Activated CD8-positive, alpha-beta memory T cell treated with anti-CD3 and anti-CD28 coated beads for 36 hours (primary cell): ENCODE data around the gene RUNDC3A. TPM values are rescaled to one million over a fixed set of nuclear protein-coding genes. Genes with fewer than 3 reads are reported as not detected.
"Not testable (repeated sequence)": the region's sequence is repeated elsewhere in the genome, so short reads cannot be mapped to it uniquely, and the experiment has no call there.

Source experiments
- CTCF ChIA-PET: fragments of 350-600 bp; sonication (Branson Sonifier 250); formaldehyde crosslinking; loops from one replicate; lab custom pipeline; 2021; ENCODE audit warnings: antibody characterized with exemption; lab: Charles Lee
- POLR2A ChIA-PET: fragments of 350-600 bp; sonication (Branson Sonifier 250); formaldehyde crosslinking; loops from one replicate; lab custom pipeline; 2021; ENCODE audit warnings: antibody characterized with exemption; lab: Charles Lee
- total RNA-seq, 2 experiments: library from RNA; stranded (reverse); gene quantifications; one replicate each; pipeline ENCODE4 v1.2.3, GENCODE V29; 2021

Gene RUNDC3A
- total RNA-seq, 2 experiments from 2014 or later: 0.34 TPM; not detected in 1

DNA sequence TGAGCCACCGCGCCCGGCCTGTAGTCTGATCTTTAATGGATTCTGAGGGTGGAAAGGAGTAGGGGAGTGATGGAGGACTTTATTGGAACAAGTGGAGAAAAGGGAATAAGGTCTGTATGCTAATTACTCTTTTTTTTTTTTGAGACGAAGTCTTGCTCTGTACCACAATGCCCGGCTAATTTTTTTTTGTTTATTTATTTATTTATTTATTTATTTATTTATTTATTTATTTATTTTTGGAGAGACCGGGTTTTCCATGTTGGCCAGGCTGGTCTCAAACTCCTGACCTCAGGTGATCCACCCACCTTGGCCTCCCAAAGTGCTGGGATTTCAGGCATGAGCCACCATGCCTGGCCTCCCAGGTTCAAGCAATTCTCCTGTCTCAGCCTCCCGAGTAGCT lies 21.1 kb downstream of the RUNDC3A start:
- CTCF ChIA-PET: interaction anchor here (1.3 to 3.3 kb wide), 3 partner anchors 12 to 119 kb away, joined by 4 to 32 read pairs (median 6); no protein-coding TSS in a partner anchor
- POLR2A ChIA-PET: not testable (repeated sequence)

DNA sequence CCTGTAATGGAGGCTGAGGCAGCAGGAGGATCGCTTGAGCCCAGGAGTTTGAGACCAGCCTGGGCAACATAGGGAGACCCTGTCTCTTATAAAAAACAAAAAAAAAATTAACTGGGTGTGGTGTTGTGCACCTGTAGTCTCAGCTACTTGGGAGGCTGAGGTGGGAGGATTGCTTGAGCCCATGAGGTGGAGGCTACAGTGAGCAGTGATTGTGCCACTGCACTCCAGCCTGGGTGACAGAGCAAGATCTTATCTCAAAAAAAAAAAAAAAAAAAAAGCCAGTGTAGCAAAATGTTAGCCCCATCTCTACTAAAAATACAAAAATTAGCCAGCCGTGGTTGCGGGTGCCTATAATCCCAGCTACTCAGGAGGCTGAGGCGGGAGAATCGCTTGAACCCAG lies 21.9 kb downstream of the RUNDC3A start:
- CTCF ChIA-PET: interaction anchor here (0.7 to 3.3 kb wide), 12 partner anchors 9 to 563 kb away, joined by 3 to 32 read pairs (median 6); partner anchors contain the start of genes FAM171A2 and GRN
- POLR2A ChIA-PET: interaction anchor here (0.7 to 1.5 kb wide), 2 partner anchors 120 to 257 kb away, joined by 3 read pairs; no protein-coding TSS in a partner anchor

DNA sequence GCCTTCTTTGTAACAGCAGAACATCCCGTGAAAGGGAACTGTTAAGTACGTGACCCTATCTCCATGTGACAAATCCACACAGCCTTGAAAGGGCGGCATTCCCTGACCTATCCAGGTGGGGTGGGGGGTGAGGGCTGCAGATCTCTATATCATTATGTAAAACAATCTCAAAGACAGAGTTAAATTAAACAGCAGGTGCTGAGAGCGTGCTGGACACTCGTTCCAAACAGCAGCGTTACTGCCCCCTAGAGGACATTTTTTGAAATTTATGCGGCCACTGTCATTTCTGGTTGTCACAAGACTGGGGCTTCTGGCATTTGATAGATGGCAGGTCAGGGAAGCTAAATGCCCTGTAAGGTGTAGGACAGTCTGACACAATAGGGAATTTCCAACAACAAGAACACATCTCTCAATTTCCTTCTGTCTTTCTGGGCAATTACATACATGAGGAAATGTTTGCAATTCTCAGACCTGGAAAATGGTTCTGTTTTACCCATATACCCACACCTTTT lies 22.9 kb downstream of the RUNDC3A start:
- POLR2A ChIA-PET: interaction anchor here (0.6 to 1.5 kb wide), 2 partner anchors 121 to 148 kb away, joined by 3 read pairs; no protein-coding TSS in a partner anchor
- CTCF ChIA-PET: interaction anchor here (0.7 to 3.3 kb wide), 17 partner anchors 10 to 146 kb away, joined by 3 to 32 read pairs (median 4); partner anchors contain the start of genes FAM171A2 and GRN

GRCh38 chr17:44333371-44333770 lies 25.0 kb downstream of the RUNDC3A start:
- CTCF ChIA-PET: interaction anchor here (1.2 kb wide), 1 partner anchor 30 kb away, joined by 5 read pairs; the partner anchor contains the start of gene FAM171A2
- POLR2A ChIA-PET: no interaction called here

GRCh38 chr17:44334315-44334714 lies 25.9 kb downstream of the RUNDC3A start:
- POLR2A ChIA-PET: no interaction called here
- CTCF ChIA-PET: no interaction called here

DNA sequence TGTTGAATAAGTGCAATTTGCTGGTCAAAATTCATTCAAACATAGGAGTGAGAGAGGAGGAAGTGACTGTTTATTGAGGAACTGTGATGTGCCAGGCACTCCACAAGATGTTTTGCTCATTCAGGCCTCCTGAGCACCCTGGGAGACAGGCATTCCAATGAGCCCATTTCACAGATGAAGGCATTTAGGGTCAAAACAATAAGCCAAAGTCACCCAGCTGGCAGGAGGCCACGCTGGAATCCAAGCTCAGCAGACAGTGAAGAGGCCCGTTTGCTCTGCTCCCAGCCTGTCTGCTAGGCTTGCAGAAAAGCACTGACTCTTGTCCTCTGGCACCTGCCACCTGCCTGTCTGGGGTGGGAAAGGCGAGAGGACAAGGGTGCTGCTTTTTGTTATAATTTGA lies 26.3 kb downstream of the RUNDC3A start:
- ChIA-PET CTCF (no interaction called here), POLR2A (no interaction called here)

DNA sequence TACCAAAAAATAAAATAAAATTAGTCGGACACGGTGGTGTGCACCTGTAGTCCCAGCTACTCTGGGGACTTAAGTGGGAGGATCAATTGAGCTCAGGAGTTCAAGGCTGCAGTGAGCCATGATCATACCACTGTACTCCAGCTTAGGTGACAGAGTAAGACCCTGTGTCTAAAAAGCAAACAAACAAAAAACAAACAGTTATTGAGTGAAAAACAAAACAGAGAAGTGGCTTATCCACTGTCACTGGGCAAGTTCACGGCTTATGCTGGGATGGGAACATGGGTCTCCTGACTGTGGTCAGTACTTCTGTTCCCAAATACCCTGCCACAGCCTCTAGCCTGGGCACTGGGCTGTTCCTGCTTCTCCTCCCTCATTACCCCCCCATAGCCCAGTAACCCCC lies 27.2 kb downstream of the RUNDC3A start:
- POLR2A ChIA-PET: interaction anchor here (0.7 kb wide), 1 partner anchor 23 kb away, joined by 5 read pairs; no protein-coding TSS in a partner anchor
- CTCF ChIA-PET: interaction anchor here (2.1 kb wide), 1 partner anchor 10 kb away, joined by 6 read pairs; the partner anchor contains the start of gene GRN

DNA sequence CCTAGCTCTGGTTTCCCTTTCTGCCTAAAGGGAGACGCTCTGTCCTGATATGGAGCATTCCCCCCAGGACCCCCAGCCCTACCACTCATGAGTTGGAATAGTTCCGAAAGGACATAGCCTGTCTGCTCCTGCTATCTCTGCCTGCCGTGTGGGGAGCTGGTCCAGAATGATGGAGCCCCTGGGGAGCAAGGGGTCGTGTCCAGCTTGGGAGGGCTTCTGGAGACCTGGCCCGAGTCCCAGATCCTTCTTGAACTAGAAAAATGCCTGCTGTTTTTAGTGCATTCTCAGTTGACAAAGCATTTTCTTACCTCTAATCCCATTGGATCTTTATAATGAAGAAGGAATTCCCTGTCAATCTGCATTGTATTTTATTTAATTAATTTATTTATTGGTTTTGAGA lies 27.6 kb downstream of the RUNDC3A start:
- ChIA-PET CTCF (interaction anchor here (2.1 kb wide), 1 partner anchor 9 kb away, joined by 6 read pairs; the partner anchor contains the start of gene GRN), POLR2A (interaction anchor here (0.7 kb wide), 1 partner anchor 22 kb away, joined by 5 read pairs; no protein-coding TSS in a partner anchor)

DNA sequence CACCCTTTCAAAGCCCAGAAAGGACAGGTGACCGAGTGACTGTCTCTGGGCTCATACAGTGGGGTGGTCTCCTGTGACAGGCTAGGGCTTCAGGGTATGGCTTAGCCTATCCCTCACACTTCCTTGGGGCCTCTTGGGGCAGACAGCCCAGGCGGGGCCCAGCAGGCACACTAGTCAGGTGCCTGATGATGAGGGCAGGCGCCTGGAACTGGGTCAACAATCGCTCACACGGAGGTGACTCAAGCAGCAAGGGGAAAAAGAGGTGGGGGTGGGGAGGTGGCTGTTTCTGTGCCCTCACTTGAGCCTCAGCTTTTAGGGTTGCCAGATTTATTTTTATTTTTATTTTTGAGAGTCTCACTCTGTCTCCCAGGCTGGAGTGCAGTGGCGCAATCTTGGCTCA lies 30.3 kb downstream of the RUNDC3A start:
- POLR2A ChIA-PET: no interaction called here
- CTCF ChIA-PET: interaction anchor here (1.0 to 1.2 kb wide), 2 partner anchors 9 to 12 kb away, joined by 3 to 4 read pairs; no protein-coding TSS in a partner anchor

DNA sequence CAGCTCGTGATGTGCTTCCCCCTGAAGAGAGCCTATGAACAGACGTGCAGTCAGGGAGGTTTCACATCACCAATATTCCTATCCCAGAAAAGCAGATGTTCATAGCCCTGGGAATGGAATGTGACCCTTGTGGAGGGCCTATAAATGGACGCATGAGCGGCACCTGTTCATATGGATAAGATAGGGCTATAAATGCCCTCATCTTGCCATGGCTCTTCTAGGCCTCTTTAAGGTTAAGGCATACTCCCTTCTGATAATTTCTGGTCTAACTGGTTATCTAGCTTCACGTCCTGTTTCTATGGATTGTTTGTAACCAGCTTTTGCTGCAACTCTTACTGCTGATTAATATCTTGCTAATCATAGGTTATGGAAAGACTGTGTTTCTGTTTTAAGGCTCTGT lies 32.2 kb downstream of the RUNDC3A start:
- CTCF ChIA-PET: interaction anchor here (0.7 to 1.0 kb wide), 2 partner anchors 11 to 131 kb away, joined by 3 read pairs; no protein-coding TSS in a partner anchor
- POLR2A ChIA-PET: not testable (repeated sequence)

DNA sequence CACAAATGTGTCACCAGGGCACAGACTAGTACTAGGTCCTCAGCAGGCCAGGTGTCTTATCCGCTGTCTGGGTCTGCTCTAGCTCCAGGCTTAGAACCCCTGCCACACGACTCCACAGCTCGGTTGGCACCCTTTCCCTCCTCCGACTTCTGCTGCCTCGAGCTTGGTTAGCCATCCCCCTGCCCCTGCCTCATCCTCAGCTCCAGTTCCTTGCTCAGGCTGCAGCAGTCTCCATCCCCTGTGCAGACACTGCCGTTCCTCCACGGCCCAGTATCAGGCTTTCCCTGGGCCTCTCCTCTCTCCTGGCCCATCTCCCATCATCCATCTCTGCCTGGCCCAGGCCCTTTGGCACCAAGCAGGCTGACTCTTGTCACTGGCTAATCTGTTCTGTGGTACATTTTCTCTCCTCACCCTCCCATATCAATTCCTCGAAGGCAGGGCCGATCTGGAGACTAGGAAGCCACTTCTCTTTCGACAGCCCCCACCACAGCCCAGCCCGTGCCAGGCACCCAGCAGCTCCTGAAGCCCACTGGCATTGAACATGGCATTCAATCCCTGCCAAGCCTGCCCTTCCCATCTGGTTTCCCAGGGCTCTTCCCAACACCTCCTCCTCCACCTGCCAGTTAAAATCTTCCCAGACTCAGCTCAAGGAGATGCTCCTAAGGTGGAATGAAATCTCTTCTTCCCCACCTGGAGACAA lies 35.3 kb downstream of the RUNDC3A start:
- CTCF ChIA-PET: interaction anchor here (0.6 to 0.7 kb wide), 3 partner anchors 133 to 302 kb away, joined by 3 to 4 read pairs (median 3); no protein-coding TSS in a partner anchor
- POLR2A ChIA-PET: interaction anchor here (0.5 to 1.9 kb wide), 2 partner anchors 11 to 202 kb away, joined by 3 to 6 read pairs; no protein-coding TSS in a partner anchor

DNA sequence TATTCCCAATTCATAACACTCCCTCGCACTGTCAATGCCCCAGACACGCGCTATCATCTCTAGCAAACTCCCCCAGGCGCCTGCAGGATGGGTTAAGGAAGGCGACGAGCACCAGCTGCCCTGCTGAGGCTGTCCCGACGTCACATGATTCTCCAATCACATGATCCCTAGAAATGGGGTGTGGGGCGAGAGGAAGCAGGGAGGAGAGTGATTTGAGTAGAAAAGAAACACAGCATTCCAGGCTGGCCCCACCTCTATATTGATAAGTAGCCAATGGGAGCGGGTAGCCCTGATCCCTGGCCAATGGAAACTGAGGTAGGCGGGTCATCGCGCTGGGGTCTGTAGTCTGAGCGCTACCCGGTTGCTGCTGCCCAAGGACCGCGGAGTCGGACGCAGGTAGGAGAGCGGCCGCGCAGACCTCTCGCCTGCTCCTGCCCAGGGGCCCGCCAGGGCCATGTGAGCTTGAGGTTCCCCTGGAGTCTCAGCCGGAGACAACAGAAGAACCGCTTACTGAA lies 36.6 kb downstream of the RUNDC3A start, which contains the start of gene GRN:
GRN (plus strand) TSS at position 364 of the 515 bp plus-strand sequence. CDS start 3,863 bp downstream, outside the sequence.
- POLR2A ChIA-PET: interaction anchor here (0.6 to 1.9 kb wide), 5 partner anchors 9 to 127 kb away, joined by 3 to 6 read pairs (median 4); no protein-coding TSS in a partner anchor
- CTCF ChIA-PET: interaction anchor here (0.6 to 1.9 kb wide), 15 partner anchors 9 to 425 kb away, joined by 3 to 15 read pairs (median 3); partner anchors contain the start of genes FAM171A2 and TMUB2

DNA sequence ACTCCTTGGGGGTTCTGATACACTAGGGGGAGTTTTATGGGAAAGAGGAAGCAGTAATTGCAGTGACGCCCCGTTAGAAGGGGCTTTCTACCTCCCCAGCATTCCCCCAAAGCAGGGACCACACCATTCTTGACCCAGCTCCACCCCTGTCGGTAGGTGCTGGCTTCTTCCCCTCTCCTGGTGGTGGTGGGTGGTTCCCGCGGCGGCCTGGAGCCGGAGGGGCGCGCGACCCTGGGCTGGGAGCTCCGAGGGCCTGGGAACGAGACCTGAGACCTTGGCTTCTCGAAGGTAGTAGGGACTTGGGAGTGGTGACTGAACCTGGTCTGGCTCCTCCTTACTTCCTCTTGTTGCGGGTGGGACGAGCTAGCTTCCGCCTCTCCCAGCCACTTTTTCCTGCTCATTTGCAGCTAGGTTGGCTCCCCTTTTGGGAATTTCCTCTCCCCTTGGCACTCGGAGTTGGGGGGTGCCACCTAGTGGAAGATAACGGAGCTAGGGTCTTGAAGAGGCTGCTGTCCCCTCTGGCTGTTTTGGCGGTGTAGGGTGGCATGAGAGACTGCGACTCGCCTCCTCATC lies 37.1 kb downstream of the RUNDC3A start:
- ChIA-PET CTCF (interaction anchor here (0.5 to 1.9 kb wide), 16 partner anchors 9 to 1325 kb away, joined by 3 to 15 read pairs (median 4); partner anchors contain the start of genes FAM171A2 and TMUB2), POLR2A (interaction anchor here (0.6 to 1.9 kb wide), 6 partner anchors 9 to 162 kb away, joined by 3 to 10 read pairs (median 4); partner anchors contain the start of gene TMUB2)

DNA sequence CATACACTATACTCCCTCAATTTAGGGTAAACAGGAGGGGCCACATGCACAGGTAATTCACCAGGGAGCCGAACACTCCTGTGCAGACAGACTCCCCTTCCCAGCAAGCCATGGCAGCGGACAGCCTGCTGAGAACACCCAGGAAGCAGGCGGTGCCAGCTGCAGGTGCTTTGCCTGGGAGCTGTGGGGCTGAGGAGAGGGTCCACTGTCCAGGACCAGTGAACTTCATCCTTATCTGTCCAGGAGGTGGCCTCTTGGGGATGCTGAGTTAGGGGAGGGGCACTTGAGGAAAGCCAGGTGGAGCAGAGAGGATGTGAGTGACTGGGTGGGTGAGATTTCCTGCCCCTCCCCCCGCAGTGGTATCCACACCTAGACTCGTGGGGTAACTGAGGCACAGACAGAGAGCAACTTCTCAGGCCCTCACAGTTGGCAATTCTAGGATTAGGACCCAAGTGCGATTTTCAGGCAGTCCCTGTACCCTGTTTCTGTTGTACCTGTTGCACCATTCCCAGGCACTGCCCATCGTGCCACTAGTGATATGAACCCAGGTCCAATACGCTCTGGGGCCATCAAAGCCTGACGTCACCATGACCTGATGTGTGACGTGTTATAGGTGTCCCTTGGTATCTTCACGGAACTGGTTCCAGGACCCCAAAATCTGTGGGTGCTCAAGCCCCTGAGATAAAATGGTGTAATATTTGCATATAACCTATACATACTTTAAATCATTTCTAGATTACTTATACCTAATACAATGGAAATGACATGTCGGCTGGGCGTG lies 37.9 kb downstream of the RUNDC3A start:
- CTCF ChIA-PET: interaction anchor here (0.5 to 1.9 kb wide), 15 partner anchors 8 to 1325 kb away, joined by 3 to 15 read pairs (median 3); partner anchors contain the start of gene TMUB2
- POLR2A ChIA-PET: interaction anchor here (0.6 to 1.1 kb wide), 4 partner anchors 125 to 163 kb away, joined by 3 to 10 read pairs (median 4); partner anchors contain the start of gene TMUB2

DNA sequence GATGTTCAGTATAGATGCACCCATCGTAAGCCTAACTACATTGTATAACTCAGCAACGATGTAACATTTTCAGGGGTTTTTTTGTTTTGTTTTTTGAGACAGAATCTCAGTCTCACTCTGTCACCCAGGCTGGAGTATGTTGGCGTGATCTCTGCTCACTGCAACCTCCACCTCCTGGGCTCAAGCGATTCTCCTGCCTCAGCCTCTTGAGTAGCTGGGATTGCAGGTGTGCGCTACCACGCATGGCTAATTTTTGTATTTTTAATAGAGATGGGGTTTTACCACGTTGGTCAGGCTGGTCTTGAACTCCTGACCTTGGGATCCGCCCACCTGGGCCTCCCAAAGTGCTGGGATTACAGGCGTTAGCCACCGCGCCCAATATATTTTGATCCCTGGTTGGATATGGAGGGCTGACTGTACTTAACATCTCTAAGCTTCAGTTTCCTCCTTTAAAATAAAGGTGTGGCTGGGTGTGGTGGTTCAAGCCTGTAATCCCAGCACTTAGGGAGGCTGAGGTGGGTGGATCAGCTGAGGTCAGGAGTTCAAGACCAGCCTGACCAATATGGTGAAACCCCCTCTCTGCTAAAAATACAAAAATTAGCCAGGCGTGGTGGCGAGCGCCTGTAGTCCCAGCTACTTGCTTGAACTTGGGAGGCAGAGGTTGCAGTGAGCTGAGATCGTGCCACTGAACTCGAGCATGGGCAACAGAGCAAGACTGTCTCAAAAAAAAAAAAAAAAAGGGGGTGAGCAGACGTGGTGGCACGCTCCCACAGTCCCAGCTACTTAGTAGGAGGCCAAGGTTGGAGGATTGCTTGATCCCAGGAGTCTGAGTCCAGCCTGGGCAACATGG lies 39.0 kb downstream of the RUNDC3A start:
- POLR2A ChIA-PET: interaction anchor here (0.6 kb wide), 1 partner anchor 788 kb away, joined by 3 read pairs; the partner anchor contains the start of gene ACBD4
- CTCF ChIA-PET: interaction anchor here (0.8 to 1.6 kb wide), 5 partner anchors 9 to 141 kb away, joined by 3 to 4 read pairs (median 3); no protein-coding TSS in a partner anchor

DNA sequence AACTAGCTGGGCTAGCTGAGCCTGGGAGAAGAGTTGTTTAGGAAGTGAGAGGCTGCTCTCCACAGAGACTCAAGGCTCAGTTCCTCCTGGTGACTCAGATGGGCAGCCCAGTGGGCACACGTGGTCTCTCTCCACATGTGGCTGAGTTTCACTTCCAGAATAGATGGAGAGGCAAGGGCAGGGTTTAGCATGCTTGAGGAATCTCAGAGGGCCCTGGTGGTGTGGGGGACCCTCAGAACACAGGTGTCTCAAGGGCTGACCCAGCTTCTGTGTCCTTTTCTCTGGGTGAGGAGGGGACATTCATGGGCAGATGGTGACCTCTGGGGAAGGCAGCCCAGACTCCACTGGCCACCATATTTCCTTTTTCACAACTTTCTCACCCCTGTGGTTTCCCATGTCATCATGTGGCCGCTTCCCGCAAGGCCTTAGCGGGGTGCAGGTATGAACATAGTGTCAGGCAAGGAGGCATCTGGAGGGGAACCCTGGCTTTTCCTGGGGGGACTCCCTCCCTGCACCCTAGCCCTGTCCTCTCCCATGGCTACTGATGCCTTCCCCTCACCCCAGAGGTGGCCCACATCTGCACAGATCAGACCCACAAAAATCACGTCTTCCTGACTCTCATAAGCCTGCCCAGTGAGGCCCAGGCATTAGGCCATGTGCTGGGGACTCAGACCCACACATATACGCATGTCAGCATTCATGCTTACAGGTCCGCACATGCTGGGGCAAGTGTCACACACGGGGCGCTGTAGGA lies 40.0 kb downstream of the RUNDC3A start:
- CTCF ChIA-PET: interaction anchor here (0.5 to 1.6 kb wide), 6 partner anchors 10 to 142 kb away, joined by 3 to 4 read pairs (median 3); no protein-coding TSS in a partner anchor
- POLR2A ChIA-PET: no interaction called here
